ENCODE data around the gene CCDC149. TPM values are rescaled to one million over a fixed set of nuclear protein-coding genes. Genes with fewer than 3 reads are reported as not detected.

The CCDC149 gene
- total RNA-seq, 2 experiments from 2014 or later: not detected

DNA sequence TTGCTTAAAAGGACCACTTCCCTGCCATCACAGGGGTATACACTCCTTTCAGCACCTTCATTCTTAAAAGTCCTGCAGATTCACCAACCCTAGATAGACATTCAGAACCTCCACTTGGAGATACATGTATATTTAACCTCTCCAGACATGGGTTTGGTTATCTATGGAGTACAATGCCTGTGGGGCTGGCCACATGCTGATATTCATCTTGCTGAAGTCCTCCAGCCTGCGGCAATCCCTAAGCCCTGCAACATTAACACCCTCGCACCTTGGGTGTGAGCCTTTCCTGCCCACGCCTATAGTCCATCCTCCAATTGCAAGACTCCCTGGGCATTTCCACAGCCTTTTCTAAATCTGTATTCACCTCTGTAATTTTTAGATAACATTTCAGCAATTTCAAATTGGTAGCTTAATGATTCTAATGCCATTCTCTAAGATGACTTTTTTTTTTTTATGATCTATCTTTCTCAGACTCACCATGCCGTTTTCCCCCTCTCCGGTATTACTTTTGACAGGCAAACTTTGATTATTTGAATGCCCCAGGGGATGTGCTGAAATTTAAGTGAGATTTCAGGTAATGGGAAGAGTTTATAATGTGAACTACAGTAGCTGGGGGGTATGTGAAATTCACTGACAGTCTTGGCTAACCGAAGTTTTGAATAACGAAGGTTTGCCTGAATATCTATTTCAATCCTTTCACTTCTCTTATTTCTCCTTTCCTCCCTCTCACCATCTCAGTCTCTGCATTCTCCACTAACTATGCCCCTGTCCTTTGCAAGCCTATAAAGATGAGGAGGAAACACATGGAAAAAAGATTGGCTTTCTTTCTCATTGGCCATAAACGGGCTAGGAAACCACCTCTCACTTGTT lies 24.1 kb downstream of the CCDC149 start:
- no peaks in the 10 kb centered on the region for H3K27me3 Mint-ChIP-seq (ENCODE audit: low read depth)
- H3K4me1 Mint-ChIP-seq (ENCODE audit: low read depth): no peaks in the 10 kb centered on the region
- ATAC-seq (no peak), DNase-seq (no peak)
- no peak overlapping the region for H3K4me3 Mint-ChIP-seq
- no peaks in the 10 kb centered on the region for H3K36me3 Mint-ChIP-seq (ENCODE audit: low read depth)
- POLR2A ChIA-PET: no interaction called here
- no peaks in the 10 kb centered on the region for H3K9me3 Mint-ChIP-seq (ENCODE audit: insufficient read depth)
- H3K27ac Mint-ChIP-seq: no peak overlapping the region
- CTCF ChIA-PET: no interaction called here

- no peak overlapping the region for H3K27ac Mint-ChIP-seq
- DNase-seq (no peak), ATAC-seq (no peak)
- POLR2A ChIA-PET: no interaction called here
- H3K27me3 Mint-ChIP-seq (ENCODE audit: low read depth): no peaks in the 10 kb centered on the region
- H3K4me1 Mint-ChIP-seq (ENCODE audit: low read depth): no peaks in the 10 kb centered on the region
- no peaks in the 10 kb centered on the region for H3K36me3 Mint-ChIP-seq (ENCODE audit: low read depth)
- CTCF ChIA-PET: no interaction called here
- no peaks in the 10 kb centered on the region for H3K9me3 Mint-ChIP-seq (ENCODE audit: insufficient read depth)
- no peak overlapping the region for H3K4me3 Mint-ChIP-seq
Measured at GRCh38 chr4:24887881-24888430, 24.9 kb downstream of the CCDC149 start.

- H3K27ac Mint-ChIP-seq: no peak overlapping the region
- ATAC-seq (no peak), DNase-seq (no peak)
- H3K9me3 Mint-ChIP-seq (ENCODE audit: insufficient read depth): no peaks in the 10 kb centered on the region
- POLR2A ChIA-PET: no interaction called here
- H3K4me3 Mint-ChIP-seq: no peak overlapping the region
- no peaks in the 10 kb centered on the region for H3K36me3 Mint-ChIP-seq (ENCODE audit: low read depth)
- H3K27me3 Mint-ChIP-seq (ENCODE audit: low read depth): no peaks in the 10 kb centered on the region
- H3K4me1 Mint-ChIP-seq (ENCODE audit: low read depth): no peaks in the 10 kb centered on the region
- CTCF ChIA-PET: no interaction called here
Measured at GRCh38 chr4:24886596-24886995, 26.2 kb downstream of the CCDC149 start.

DNA sequence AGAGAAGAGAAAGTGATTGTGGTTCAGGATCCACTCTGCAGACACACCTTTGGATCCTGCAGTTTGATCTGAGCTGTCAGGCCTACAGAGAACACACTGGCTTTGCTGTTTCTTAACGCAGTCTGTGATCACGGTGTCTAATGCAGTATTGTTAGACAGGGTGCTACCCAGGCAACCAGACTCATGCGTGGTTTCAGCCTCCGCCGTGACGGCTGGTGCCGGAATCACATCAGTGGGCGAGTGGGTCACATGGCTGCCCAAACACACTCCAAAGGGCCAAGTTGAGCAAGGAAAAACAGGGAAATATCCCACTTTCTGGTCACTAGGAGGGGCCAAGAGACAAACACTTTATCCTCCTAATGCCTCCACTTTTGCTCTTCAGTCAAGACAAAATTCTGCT lies 27.5 kb downstream of the CCDC149 start:
- POLR2A ChIA-PET: no interaction called here
- H3K27ac Mint-ChIP-seq: no peak overlapping the region
- H3K4me1 Mint-ChIP-seq (ENCODE audit: low read depth): no peaks in the 10 kb centered on the region
- H3K27me3 Mint-ChIP-seq (ENCODE audit: low read depth): no peaks in the 10 kb centered on the region
- H3K4me3 Mint-ChIP-seq: no peak overlapping the region
- DNase-seq (no peak), ATAC-seq (no peak)
- no peaks in the 10 kb centered on the region for H3K9me3 Mint-ChIP-seq (ENCODE audit: insufficient read depth)
- CTCF ChIA-PET: no interaction called here
- no peaks in the 10 kb centered on the region for H3K36me3 Mint-ChIP-seq (ENCODE audit: low read depth)

DNA sequence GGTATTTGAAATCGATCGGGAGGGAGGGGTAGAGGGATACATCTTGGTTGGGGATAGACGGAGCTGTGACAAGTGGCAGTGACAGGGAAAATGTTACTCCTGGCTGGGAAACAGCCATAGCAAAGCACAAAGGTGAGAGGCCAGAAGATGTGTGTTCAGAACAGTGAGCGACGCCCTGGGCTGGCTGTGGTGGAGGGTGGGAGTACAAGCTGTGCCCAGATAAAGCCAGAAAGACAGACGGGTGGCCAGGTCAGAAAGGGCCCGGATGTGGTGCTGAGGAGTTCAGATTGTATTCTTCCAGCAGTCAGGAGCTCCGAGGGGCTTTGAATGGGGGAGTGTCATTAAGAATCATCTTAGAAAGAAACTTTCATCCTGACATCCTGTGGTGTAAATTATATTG lies 27.9 kb downstream of the CCDC149 start:
- DNase-seq (no peak), ATAC-seq (no peak)
- no peaks in the 10 kb centered on the region for H3K36me3 Mint-ChIP-seq (ENCODE audit: low read depth)
- no peak overlapping the region for H3K4me3 Mint-ChIP-seq
- H3K9me3 Mint-ChIP-seq (ENCODE audit: insufficient read depth): no peaks in the 10 kb centered on the region
- no peaks in the 10 kb centered on the region for H3K27me3 Mint-ChIP-seq (ENCODE audit: low read depth)
- ChIA-PET CTCF (no interaction called here), POLR2A (no interaction called here)
- no peak overlapping the region for H3K27ac Mint-ChIP-seq
- no peaks in the 10 kb centered on the region for H3K4me1 Mint-ChIP-seq (ENCODE audit: low read depth)

- no peaks in the 10 kb centered on the region for H3K27me3 Mint-ChIP-seq (ENCODE audit: low read depth)
- no peaks in the 10 kb centered on the region for H3K4me1 Mint-ChIP-seq (ENCODE audit: low read depth)
- H3K27ac Mint-ChIP-seq: no peak overlapping the region
- DNase-seq: no peak
- no peaks in the 10 kb centered on the region for H3K36me3 Mint-ChIP-seq (ENCODE audit: low read depth)
- no peaks in the 10 kb centered on the region for H3K9me3 Mint-ChIP-seq (ENCODE audit: insufficient read depth)
- H3K4me3 Mint-ChIP-seq: no peak overlapping the region
- ChIA-PET CTCF (no interaction called here), POLR2A (no interaction called here)
- ATAC-seq: no peak
Measured at GRCh38 chr4:24881508-24882196, 31.2 kb downstream of the CCDC149 start.

- no peaks in the 10 kb centered on the region for H3K9me3 Mint-ChIP-seq (ENCODE audit: insufficient read depth)
- no peak for ATAC-seq
- no peaks in the 10 kb centered on the region for H3K27me3 Mint-ChIP-seq (ENCODE audit: low read depth)
- no peak for DNase-seq
- no peak overlapping the region for H3K27ac Mint-ChIP-seq
- ChIA-PET POLR2A (no interaction called here), CTCF (no interaction called here)
- H3K4me3 Mint-ChIP-seq: no peak overlapping the region
- no peaks in the 10 kb centered on the region for H3K4me1 Mint-ChIP-seq (ENCODE audit: low read depth)
- H3K36me3 Mint-ChIP-seq (ENCODE audit: low read depth): no peaks in the 10 kb centered on the region
Measured at GRCh38 chr4:24880186-24880585, 32.7 kb downstream of the CCDC149 start.

DNA sequence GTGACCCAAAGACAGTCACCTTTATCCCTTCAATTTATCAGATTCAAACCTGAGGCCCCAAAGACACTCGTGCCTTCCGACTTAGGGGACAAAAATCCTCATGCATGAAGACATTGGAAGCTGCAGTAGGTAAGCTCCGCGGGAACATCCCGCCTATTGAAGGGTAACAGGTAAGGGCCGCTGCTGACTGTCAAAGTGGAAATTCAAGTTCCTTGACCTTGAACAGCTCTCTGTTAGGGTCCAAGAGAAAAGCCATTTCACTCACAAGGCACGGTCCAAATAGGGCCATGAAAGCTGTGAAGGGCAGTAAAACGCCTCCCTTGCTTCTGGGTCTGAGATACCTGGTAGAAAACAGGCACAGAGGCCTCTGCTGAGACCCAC lies 34.2 kb downstream of the CCDC149 start:
- Mint-ChIP-seq H3K9me3 (ENCODE audit: insufficient read depth) (no peaks in the 10 kb centered on the region), H3K27me3 (ENCODE audit: low read depth) (no peaks in the 10 kb centered on the region), H3K27ac (no peak overlapping the region), H3K36me3 (ENCODE audit: low read depth) (no peaks in the 10 kb centered on the region), H3K4me3 (no peak overlapping the region), H3K4me1 (ENCODE audit: low read depth) (no peaks in the 10 kb centered on the region)
- CTCF ChIA-PET: no interaction called here
- DNase-seq (no peak), ATAC-seq (no peak)
- POLR2A ChIA-PET: no interaction called here

GRCh38 chr4:24877868-24878635 lies 34.8 kb downstream of the CCDC149 start:
- no peak overlapping the region for H3K27ac Mint-ChIP-seq
- no peaks in the 10 kb centered on the region for H3K4me1 Mint-ChIP-seq (ENCODE audit: low read depth)
- POLR2A ChIA-PET: no interaction called here
- no peaks in the 10 kb centered on the region for H3K36me3 Mint-ChIP-seq (ENCODE audit: low read depth)
- no peak for ATAC-seq
- CTCF ChIA-PET: no interaction called here
- H3K9me3 Mint-ChIP-seq (ENCODE audit: insufficient read depth): no peaks in the 10 kb centered on the region
- H3K4me3 Mint-ChIP-seq: no peak overlapping the region
- no peak for DNase-seq
- H3K27me3 Mint-ChIP-seq (ENCODE audit: low read depth): no peaks in the 10 kb centered on the region

DNA sequence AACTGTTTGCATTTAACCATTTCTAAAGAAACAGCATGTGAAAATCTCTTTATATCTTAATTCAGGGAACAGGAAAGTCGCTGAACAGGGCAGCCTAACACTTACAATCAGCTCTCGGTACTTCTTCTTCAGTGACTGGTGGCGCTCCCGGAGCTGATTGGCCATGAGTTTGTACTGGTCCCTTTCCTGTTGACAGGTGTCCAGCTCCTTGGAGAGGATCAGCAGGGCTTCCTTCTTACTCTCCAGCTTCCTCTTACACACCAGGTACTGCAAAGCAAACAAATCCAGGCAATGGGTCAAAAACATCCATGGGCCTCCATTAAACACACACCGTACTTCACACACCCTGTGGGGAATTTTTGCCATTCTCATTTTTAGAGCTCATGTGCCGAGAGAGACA lies 36.4 kb downstream of the CCDC149 start:
- no peaks in the 10 kb centered on the region for H3K27me3 Mint-ChIP-seq (ENCODE audit: low read depth)
- CTCF ChIA-PET: no interaction called here
- no peak for ATAC-seq
- H3K4me3 Mint-ChIP-seq: no peak overlapping the region
- no peaks in the 10 kb centered on the region for H3K4me1 Mint-ChIP-seq (ENCODE audit: low read depth)
- POLR2A ChIA-PET: no interaction called here
- H3K36me3 Mint-ChIP-seq (ENCODE audit: low read depth): no peaks in the 10 kb centered on the region
- H3K27ac Mint-ChIP-seq: no peak overlapping the region
- no peak for DNase-seq
- no peaks in the 10 kb centered on the region for H3K9me3 Mint-ChIP-seq (ENCODE audit: insufficient read depth)

GRCh38 chr4:24872720-24873119 lies 40.1 kb downstream of the CCDC149 start:
- H3K9me3 Mint-ChIP-seq (ENCODE audit: insufficient read depth): no peaks in the 10 kb centered on the region
- H3K4me1 Mint-ChIP-seq (ENCODE audit: low read depth): no peaks in the 10 kb centered on the region
- DNase-seq (no peak), ATAC-seq (no peak)
- ChIA-PET CTCF (no interaction called here), POLR2A (no interaction called here)
- H3K4me3 Mint-ChIP-seq: no peak overlapping the region
- H3K27me3 Mint-ChIP-seq (ENCODE audit: low read depth): no peaks in the 10 kb centered on the region
- H3K36me3 Mint-ChIP-seq (ENCODE audit: low read depth): no peaks in the 10 kb centered on the region
- H3K27ac Mint-ChIP-seq: no peak overlapping the region

DNA sequence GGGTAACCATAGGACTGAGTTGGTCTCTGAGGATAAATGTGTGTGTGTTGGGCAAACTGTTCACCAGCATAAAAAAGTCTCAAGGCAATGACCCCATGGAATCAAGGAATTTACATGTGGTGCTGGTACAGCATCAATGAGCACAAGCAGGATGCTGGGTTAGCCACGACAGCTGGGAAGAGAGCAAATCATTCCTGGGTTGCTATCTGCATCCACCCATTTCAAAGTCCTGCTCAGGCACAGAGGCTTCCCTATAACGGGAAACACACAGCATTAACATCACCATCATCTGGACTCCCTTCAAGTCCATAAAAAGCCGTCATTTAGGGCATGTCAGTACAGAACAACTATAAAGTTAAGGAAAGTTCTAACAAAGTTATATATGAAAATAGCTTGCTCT lies 41.6 kb downstream of the CCDC149 start:
- Mint-ChIP-seq H3K9me3 (ENCODE audit: insufficient read depth) (no peaks in the 10 kb centered on the region), H3K36me3 (ENCODE audit: low read depth) (no peaks in the 10 kb centered on the region), H3K4me3 (no peak overlapping the region), H3K27me3 (ENCODE audit: low read depth) (no peaks in the 10 kb centered on the region), H3K4me1 (ENCODE audit: low read depth) (no peaks in the 10 kb centered on the region), H3K27ac (no peak overlapping the region)
- POLR2A ChIA-PET: no interaction called here
- DNase-seq: no peak
- ATAC-seq: no peak
- CTCF ChIA-PET: no interaction called here
